GM21528 (cell line): Measurements from ENCODE around the gene TMEM132C.

ENCODE experiments used
- ATAC-seq: cut with Tn5 transposase; IDR thresholded peaks from one replicate; pipeline ENCODE4 v1.9.1; 2021; ENCODE audit warnings: mild to moderate bottlenecking, moderate library complexity; ENCODE audit not compliant: unreplicated experiment, low FRiP score

The TMEM132C gene

DNA sequence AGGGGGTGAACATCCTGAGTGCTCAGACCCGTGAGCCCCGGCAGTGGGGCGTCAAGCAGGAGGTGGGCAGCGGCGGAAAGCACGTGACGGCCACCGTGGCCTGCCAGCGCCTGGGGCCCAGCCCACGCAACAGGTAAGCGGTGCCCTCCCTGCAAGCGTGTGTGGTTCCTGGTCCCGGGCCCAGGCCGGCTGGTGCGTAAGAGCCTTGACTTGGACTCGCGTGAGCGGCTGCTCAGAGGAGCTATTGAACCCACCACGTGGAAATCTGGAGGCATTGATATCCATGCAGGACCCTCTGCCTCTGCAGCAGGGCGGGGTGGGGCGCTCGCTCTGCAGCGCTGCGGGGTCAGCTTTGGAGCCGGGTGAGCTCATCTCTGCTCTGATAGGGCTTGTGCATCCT is 277.0 kb downstream of the TMEM132C start:
- no peak for ATAC-seq

DNA sequence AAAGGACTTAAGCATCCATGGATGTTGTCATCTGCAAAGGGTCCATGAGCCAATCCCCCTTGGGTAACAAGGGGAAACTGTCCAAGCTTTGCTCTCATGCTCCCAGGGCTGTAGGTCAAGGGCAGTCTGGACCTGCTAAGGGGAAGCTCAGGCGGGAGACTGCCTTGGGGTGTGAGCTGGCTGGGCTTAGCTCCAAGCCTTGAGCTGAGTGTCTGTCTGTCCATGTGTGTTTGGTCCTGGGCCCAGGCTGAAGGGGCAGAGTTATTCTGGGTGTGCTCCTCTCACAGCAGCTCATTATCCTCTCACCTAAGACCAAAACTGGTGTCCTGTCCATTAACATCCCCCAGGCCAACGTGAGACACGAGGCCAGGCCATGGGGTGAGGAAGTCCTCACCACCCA is 282.0 kb downstream of the TMEM132C start:
- ATAC-seq = no peak

DNA sequence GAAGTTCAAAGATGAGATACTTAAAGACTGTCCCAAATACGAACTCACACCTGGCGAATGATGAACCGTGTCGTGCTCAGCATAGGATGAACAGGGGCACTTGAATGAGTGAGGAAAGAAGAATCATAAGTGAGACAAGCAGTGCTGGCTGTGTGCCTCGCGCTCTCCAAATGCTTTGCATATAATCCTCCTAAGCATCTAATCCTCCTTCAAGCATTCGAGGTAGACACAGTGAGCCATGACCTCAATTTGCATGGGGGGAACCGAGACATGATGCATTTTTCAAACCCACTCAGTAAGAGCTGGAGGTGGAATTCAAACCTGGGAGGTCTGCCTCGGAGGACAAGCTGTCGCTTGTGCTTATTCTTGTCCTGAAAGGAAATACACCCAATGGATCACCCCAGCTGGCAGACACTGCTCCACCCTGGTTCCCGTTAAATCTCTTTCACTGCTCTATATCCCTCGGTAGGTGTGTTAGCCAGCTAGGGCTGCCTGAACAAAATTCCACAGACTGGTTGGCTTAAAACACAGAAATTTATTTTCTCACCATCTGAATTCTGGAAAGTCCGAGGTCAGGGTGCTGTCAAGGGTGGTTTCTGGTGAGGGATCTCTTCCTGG is 282.7 kb downstream of the TMEM132C start:
- no peak for ATAC-seq

DNA sequence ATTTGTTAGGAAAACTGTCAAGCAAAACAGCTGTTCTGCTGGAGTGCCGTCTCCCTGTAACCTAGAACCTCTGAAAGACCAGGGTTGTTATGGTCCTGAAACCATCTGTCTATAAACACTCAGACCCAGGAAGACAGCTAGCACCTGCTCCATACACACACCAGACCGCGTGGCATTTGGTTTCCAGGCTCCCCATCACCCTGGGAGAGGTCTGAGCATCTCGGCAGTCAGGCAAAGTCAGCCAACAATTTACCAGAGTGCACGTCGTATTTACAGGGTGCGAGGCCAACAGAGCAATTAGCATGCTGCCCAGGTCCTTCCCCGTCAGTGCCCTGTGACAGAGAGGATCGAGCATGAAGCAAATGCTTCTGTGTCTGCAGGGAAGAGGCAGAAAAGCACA is 284.3 kb downstream of the TMEM132C start:
- ATAC-seq = no peak

DNA sequence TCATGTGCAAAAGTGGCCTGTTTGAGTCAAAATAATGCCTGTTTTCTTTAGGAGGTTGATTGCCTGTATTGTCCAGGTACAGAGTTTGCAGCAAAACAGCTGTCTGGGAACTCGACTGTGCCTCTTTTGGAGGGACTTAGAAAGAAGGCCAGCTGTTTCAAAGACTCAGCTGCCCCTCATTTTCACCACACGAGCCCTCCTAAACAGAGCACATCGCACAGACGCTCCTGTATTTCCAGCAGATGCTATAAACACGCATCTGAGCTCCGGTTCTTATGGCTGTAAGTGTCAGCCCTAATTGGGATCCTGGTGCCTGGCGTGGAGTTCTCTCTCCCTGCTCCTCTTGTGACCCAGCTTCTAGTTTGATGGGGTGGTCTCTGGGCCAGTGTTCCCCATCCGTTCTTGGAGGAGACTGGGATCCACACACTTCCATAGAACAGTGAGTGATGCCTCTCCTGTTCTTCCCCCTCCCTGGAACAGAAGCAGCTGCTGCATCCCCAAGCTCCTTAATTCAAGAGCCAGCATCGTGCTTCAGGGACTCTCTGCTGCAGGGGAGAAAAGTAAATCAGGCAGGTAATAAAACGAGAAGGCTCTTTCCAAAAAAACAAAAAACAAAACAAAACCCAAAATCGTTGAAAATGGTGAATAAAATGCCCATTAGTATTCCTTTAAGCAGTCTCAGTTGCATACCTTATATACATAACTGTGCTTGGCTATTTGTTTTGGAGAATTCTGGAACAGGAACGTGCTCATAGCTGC is 287.8 kb downstream of the TMEM132C start:
- ATAC-seq = no peak

DNA sequence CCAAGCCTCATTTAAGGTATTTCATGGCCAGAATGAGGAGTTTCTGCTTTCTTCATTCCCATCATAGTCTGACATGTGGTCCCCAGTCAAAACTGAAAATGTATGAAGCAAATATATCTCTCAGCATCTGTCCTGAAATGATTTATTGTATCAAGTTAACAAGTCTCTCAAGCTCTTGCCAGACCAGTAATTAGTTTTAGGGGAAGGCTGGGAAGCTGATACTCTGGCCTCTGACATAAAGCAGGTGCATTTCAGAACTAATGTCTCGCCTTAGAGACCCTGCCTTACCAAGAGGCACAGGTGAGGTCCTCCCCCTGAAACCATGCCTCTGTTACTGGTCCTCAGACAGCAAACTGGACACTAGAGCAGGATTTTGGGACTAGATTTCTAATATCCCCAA is 290.3 kb downstream of the TMEM132C start:
- no peak for ATAC-seq

DNA sequence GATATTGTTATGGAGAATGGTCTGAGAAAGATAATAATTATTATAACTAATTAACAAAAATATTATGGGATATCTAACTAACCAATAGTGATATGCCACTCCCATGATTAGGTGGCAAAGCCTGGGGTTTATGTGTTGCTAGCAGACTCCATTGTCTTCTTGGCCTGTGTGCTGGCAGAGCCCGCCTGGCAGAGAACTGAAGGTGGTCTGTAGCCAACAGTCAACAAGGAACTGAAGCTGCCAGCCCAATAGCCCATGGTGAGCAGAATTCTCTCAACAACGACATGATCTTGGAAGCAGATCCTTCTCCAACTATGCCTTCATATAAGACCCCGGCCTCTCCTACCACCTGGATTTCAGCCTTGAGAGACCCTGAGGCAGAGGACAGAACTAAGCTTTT is 298.0 kb downstream of the TMEM132C start:
- no peak for ATAC-seq

DNA sequence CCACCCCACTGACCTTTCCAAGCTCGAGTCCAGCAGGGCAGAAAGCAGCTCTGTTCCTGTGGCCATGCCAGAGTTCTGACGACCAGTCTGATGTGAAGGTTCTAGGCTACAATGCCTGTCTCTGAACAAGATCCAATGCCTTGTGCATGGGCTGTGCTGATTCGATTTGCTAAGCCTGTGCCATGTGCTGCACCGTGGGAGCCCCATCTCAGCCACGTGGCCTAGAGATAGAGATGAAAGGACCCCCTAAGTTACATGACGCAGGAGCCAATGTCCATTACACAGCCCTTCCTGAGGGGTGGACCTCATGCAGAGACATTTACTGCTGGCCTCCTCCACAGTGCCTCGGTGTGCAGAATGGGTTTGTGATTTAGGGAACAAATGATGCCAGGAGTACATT is 300.8 kb downstream of the TMEM132C start:
- ATAC-seq = no peak

DNA sequence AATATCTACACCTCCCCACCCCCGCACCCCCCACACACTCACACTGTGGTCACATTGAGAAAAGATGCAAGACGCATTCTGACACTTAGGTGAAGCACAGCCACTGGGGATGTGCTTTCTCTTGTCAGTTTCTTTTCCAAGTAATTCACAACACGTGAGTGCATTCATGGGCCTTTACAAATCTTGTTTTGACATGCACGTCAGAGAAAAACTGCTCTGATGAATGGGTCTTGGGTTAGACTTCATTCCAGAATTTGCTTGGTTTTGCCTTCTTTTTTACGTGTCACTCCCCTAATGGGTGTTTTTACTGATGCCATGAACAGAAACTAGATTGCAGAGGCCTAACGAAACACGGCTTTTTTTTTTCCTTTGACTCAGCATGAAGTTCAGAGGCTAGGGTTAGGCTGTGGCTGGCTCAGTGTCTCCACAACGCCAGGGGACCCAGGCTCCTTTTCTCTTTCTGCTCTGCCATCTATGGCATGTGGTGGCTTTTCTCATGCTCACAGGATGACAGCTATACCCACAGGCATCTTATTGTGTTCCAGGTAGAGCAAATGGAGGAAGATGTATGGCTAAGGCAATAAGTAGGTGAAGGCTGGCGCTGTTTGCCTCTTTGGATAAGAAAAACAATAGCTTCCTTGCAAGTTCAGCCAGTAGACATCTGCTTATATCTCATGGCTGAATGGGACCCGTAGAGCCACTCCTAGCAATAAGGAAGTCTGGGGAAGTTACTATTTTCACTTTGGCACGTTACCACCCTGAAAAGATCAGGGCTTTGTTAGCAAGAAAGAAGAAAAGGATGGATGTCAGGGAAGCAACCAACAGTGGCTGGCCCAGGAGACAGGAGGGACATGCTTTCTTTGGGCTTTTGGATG is 303.5 kb downstream of the TMEM132C start:
- ATAC-seq = peak; percentile 84

DNA sequence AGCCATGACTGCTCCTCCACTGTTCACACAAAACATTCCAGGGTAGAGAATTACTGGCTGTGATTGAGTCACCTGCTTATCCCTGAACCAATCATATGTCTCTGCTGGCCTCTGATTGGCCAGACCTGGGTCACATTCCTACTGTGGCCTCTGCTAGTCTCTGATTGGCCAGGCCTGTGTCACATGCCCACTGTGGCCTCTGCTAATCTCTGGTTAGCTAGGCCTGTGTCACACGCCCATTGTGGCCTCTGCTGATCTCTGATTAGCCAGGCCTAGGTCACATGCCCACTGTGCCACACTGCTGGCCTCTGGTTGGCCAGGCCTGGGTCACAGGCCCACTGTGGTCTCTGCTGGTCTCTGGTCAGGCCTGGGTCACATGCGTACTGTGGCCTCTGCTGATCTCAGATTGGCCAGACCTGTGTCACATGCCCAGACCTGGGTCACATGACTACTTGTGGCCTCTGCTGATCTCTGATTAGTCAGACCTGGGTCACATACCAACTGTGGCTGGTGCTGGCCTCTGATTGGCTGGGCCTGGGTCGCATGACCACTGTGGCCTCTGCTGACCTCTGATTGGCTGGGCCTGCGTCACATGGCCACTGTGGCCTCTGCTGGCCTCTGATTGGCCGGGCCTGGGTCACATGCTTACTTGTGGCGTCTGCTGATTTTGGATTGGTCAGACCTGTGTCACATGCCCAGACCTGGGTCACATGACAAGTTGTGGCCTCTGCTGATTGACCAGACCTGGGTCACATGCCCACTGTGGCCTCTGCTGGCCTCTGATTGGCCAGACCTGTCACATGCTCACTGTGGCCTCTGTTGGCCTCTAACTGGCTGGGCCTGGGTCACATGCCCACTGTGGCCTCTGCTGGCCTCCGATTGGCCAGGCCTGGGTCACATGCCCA is 305.2 kb downstream of the TMEM132C start:
- no peak for ATAC-seq

DNA sequence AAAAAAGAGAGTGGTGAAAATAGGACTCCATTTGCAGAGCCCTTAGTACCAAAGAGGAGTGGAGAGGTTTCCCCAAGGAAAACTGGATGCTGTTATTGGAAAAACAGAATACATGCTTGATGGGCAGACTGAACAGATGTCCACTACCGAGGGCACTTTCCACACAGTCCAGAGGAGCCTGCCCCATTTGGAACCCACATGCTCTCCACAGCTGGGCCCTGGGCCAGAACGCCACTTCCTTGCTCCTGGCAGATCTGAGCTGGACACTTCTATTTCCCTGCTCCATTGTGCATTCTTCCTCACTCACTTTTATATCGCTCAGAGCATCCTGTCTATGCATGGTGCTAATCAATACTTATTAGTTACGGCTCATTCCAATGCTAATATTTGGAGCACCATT is 306.9 kb downstream of the TMEM132C start:
- ATAC-seq = no peak

DNA sequence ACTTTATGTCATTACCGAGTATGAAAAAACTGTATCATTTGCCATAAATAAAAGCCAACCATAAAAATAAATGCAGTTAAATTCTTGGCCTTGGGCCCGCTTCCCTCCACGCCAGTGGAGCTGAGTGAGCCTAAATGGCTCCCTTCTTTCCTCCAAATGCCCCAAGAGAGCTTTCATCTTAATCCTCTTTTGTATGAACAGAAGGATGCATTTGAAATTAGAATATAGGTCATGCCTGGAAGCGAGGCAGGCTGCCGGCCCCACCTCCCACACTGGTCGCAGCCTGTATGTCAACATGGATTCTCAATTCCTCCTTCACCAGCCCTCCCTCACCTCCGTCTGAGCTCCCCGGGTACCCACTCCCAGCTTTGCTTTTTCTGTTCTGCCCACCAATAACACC is 311.1 kb downstream of the TMEM132C start:
- no peak for ATAC-seq

DNA sequence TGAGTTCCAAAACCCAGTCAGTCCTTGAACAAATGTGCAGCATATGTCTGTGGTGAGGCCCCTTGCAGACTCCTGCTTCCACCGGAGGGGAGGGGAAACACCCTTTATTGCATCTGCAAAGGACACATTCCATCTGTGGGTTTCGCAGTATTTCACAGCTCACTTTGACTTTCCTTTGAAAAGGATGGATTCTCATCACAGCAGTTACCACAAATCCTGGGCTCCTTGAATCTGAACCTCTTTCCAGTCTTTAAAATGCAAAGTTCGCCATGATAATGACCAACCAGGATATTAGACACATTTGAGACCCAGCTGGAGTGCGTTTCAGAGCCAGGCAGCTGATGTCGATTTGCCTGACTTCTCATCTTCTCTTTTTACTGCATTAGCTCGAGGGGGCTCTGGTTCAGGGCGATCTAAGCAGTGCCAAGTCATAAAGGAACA is 314.4 kb downstream of the TMEM132C start:
- no peak for ATAC-seq

DNA sequence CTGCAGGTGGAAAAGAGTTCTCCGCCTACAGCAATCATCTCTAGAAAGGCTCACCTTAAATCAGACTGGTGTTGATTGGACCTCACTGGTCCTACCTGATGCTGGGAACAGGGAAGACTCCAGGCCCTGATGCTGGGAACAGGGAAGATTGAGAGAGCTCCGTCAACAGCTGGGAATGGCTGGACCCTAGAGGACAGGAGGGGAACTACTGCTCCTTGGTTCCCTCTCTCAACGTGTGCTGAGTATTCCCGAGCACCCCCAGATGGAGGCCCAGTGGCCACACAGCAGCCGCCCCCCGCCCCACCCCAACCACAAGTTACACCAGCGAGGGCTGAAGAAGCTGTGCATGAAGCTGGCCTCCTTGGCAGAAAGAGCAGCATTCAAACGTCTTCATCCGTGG is 316.5 kb downstream of the TMEM132C start:
- no peak for ATAC-seq

DNA sequence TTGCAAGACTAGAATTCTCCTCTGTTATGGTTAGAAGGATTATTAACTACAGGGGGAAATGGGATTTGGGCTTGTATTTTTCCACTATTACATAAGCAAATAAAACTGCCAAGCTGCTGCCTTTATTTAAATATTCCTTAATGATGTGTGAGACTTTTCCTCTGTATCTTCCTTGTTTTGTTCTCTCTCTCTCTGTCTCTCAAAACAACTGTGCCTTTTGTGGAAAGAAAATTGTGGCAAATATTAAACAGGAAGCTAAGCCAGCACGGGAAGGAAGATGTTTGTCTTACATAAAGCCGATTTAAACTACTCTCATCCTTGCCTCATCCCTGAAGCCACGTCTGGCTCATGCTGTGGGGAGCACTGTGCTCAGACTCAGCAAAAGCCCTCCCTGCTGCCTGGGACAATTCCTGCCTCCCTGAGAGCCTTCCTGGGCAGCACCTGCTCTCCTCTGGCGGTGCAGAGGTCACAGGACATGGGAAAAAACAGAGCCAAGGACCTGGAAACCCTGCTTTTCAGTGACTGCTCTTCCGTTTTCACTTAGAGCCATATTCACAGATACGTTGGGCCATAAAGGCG is 319.6 kb downstream of the TMEM132C start:
- no peak for ATAC-seq

DNA sequence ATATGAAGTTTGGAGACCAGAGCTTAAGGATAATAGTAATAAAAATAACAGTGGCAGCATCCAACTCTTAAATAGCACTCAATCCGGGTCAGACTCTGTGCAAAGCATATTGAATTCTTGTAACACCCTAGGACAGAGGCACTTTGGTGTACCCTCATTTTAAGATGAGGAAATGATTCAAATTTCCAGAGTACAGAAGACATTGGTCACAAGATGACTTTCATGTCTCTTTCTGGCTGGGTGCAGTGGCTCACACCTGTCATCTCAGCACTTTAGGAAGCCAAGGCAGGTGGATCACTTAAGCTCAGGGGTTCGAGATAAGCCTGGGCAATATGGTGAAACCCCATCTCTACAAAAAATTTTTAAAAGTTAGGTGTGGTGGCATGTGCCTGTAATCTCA is 320.9 kb downstream of the TMEM132C start:
- ATAC-seq = no peak

DNA sequence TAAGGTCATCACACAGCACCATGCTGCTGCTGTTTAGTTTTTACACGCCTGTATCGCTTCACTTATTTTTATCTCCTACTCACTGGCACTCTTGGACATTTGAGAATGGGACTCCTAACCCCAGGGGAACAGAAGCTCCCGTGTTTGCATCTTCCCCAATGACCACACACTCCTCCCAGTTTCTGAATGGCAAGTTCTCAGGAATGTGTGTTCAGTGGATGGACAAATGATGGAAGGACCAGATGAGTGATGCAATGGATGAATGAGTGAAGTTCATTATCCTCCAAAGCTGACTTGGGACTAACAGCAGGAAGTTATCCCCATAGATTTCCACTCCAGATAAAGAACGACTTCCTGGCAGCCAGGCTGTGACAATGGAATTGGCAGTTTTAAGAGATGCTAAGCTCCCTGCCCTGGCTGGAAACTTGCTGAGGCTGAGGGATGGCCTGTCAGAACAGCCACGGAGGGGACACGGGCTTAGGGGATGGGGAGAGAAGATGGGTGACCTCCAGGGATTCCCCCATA is 325.3 kb downstream of the TMEM132C start:
- no peak for ATAC-seq

DNA sequence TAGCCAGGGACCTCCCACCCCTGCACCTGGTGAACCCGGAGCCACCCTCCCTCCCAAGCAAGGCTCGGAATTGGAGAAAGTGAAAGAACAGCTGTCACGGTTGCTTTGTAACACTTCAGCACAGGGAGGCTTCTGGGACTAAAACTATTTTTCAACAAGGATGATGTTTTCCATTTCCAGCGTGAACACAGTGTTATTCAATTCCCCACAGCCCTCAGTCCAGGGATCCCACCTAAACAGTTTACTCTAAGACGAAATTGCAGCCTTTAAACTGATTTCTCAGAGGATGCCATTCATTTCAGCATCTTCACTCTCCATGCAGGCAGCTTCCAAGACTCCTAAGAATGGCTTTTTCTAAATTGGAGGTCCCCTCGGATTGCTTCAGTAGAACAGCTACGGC is 327.6 kb downstream of the TMEM132C start:
- no peak for ATAC-seq

DNA sequence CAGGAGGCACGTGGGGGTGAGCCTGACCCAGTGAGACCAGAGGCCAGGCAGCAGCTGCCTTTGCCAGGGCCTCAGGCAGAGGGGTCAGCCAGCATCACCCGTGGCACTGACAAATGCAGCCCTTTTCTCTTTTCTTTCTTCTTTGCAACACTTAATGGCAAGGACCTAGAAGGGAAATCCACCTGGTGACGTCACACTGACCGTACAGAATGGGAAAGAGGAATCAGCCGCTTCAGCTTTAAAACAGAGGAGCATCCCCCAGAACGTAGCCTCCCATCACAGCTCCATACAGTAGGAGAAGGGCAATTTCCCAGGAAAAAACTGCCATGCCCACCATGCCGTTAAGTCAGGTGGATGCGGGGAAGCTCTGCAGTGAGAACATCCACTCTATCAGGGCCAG is 328.6 kb downstream of the TMEM132C start:
- ATAC-seq = no peak

DNA sequence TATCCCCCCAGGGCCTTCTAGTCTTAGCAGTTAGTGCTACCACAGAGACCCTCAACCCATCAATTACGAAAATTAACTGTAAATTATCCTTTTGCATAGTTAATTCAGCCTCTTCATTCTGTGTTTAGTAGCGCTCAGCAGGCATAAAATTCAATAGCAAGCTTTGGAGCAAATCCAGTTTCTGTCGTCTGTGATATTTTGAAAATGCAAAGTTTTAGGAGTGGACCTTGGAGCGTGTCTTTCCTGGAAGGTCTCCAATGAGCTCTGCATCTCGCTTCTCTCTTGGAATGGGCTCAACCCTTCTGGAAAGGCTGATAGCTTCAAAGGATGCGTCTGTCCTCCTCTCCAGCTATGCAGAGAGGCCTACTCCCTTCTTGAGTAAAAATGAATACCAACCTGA is 333.9 kb downstream of the TMEM132C start:
- no peak for ATAC-seq
